SK-N-SH treated with all-trans-retinoic acid at 6 μM for 48 hours (cell line): ENCODE results near the gene ACSL5.

Source experiments
- ATAC-seq: fragments of 200-7000 bp; cut with Tn5 transposase; 3 replicates; pipeline ENCODE4 v1.9.1; 2020; ENCODE audit warnings: mild to moderate bottlenecking, moderate library complexity
- ARNTL ChIP-seq: fragments of 450-650 bp; formaldehyde crosslinking; IDR thresholded peaks from 2 replicates; pipeline ENCODE4 v1.5.0; 2020; ENCODE audit warnings: low read depth, mild to moderate bottlenecking, moderate library complexity, borderline replicate concordance
- BACH2 ChIP-seq: fragments of 250-450 bp; sonication (Bioruptor Pico); IDR thresholded peaks from 2 replicates; pipeline ENCODE4 v1.9.0; 2021; ENCODE audit warnings: mild to moderate bottlenecking, borderline replicate concordance
- CSDC2 ChIP-seq: fragments of 250-450 bp; sonication (Bioruptor Pico); IDR thresholded peaks from 2 replicates; pipeline ENCODE4 v1.5.0; 2020; ENCODE audit warnings: mild to moderate bottlenecking, moderate library complexity
- ESRRG ChIP-seq: fragments of 250-450 bp; sonication (Bioruptor Pico); IDR thresholded peaks from 2 replicates; pipeline ENCODE4 v1.6.1; 2021; ENCODE audit warnings: mild to moderate bottlenecking
- GLIS3 ChIP-seq: fragments of 250-450 bp; sonication (Bioruptor Pico); IDR thresholded peaks from 2 replicates; pipeline ENCODE4 v1.5.0; 2020; ENCODE audit warnings: mild to moderate bottlenecking, moderate library complexity
- ISL1 ChIP-seq: fragments of 250-450 bp; sonication (Bioruptor Pico); IDR thresholded peaks from 2 replicates; pipeline ENCODE4 v2.1.2; 2022; ENCODE audit warnings: mild to moderate bottlenecking, moderate library complexity
- OSR1 ChIP-seq: fragments of 250-450 bp; sonication (Bioruptor Pico); IDR thresholded peaks from 2 replicates; pipeline ENCODE4 v1.8.0; 2022; ENCODE audit warnings: moderate library complexity, mild to moderate bottlenecking, inconsistent platforms
- PPARA ChIP-seq: fragments of 250-450 bp; sonication (Bioruptor Pico); IDR thresholded peaks from 2 replicates; pipeline ENCODE4 v1.5.0; 2020; ENCODE audit warnings: mild to moderate bottlenecking, borderline replicate concordance
- RARB ChIP-seq: fragments of 250-450 bp; sonication (Bioruptor Pico); IDR thresholded peaks from 2 replicates; pipeline ENCODE4 v1.8.0; 2021; ENCODE audit warnings: mild to moderate bottlenecking, moderate library complexity
- SNAI2 ChIP-seq: fragments of 250-450 bp; sonication (Bioruptor Pico); IDR thresholded peaks from 2 replicates; pipeline ENCODE4 v1.5.0; 2020; ENCODE audit warnings: mild to moderate bottlenecking, moderate library complexity
- TCF4 ChIP-seq: fragments of 250-450 bp; sonication (Bioruptor Pico); IDR thresholded peaks from 2 replicates; pipeline ENCODE4 v1.8.0; 2021; ENCODE audit warnings: mild to moderate bottlenecking, moderate library complexity, borderline replicate concordance
- TOX ChIP-seq: fragments of 250-450 bp; sonication (Bioruptor Pico); IDR thresholded peaks from 2 replicates; pipeline ENCODE4 v1.8.0; 2021; ENCODE audit warnings: mild to moderate bottlenecking, moderate library complexity, borderline replicate concordance
- ZC3H10 ChIP-seq: fragments of 250-450 bp; sonication (Bioruptor Pico); IDR thresholded peaks from 2 replicates; pipeline ENCODE4 v1.5.1; 2021; ENCODE audit warnings: mild to moderate bottlenecking, moderate library complexity
- ZFP3 ChIP-seq: fragments of 250-450 bp; sonication (Bioruptor Pico); IDR thresholded peaks from 2 replicates; pipeline ENCODE4 v1.5.0; 2020; ENCODE audit warnings: mild to moderate bottlenecking, moderate library complexity
- ZFP30 ChIP-seq: fragments of 450-650 bp; formaldehyde crosslinking; IDR thresholded peaks from 2 replicates; pipeline ENCODE4 v1.5.0; 2022; ENCODE audit warnings: mild to moderate bottlenecking, moderate library complexity
- ZNF565 ChIP-seq: fragments of 450-650 bp; formaldehyde crosslinking; conservative IDR thresholded peaks from 2 replicates; pipeline ENCODE4 v1.5.0; 2020; ENCODE audit warnings: low read depth, mild to moderate bottlenecking, moderate library complexity
- ZNF70 ChIP-seq: fragments of 450-650 bp; formaldehyde crosslinking; IDR thresholded peaks from 2 replicates; pipeline ENCODE4 v1.5.0; 2020; ENCODE audit warnings: mild to moderate bottlenecking, moderate library complexity
- ZNF8 ChIP-seq: fragments of 450-650 bp; formaldehyde crosslinking; IDR thresholded peaks from 2 replicates; pipeline ENCODE4 v1.5.0; 2020; ENCODE audit warnings: mild to moderate bottlenecking, moderate library complexity
- TF ChIP-seq, protein P1 (sequence below): fragments of 250-450 bp; sonication (Bioruptor Pico); IDR thresholded peaks from 2 replicates; pipeline ENCODE4 v1.8.0; 2021; ENCODE audit warnings: low read depth, mild to moderate bottlenecking, moderate library complexity, borderline replicate concordance
- TF ChIP-seq, protein P2 (sequence below): fragments of 250-450 bp; sonication (Bioruptor Pico); IDR thresholded peaks from 2 replicates; pipeline ENCODE4 v1.5.0; 2020; ENCODE audit warnings: mild to moderate bottlenecking, moderate library complexity
- TF ChIP-seq, protein P3 (sequence below): fragments of 250-450 bp; sonication (Bioruptor Pico); IDR thresholded peaks from 2 replicates; pipeline ENCODE4 v1.5.1; 2021; ENCODE audit warnings: mild to moderate bottlenecking, moderate library complexity
- TF ChIP-seq, protein P4 (sequence below): fragments of 250-450 bp; sonication (Bioruptor Pico); IDR thresholded peaks from 2 replicates; pipeline ENCODE4 v1.8.0; 2020; ENCODE audit warnings: mild to moderate bottlenecking, moderate library complexity, borderline replicate concordance

ACSL5 gene

DNA sequence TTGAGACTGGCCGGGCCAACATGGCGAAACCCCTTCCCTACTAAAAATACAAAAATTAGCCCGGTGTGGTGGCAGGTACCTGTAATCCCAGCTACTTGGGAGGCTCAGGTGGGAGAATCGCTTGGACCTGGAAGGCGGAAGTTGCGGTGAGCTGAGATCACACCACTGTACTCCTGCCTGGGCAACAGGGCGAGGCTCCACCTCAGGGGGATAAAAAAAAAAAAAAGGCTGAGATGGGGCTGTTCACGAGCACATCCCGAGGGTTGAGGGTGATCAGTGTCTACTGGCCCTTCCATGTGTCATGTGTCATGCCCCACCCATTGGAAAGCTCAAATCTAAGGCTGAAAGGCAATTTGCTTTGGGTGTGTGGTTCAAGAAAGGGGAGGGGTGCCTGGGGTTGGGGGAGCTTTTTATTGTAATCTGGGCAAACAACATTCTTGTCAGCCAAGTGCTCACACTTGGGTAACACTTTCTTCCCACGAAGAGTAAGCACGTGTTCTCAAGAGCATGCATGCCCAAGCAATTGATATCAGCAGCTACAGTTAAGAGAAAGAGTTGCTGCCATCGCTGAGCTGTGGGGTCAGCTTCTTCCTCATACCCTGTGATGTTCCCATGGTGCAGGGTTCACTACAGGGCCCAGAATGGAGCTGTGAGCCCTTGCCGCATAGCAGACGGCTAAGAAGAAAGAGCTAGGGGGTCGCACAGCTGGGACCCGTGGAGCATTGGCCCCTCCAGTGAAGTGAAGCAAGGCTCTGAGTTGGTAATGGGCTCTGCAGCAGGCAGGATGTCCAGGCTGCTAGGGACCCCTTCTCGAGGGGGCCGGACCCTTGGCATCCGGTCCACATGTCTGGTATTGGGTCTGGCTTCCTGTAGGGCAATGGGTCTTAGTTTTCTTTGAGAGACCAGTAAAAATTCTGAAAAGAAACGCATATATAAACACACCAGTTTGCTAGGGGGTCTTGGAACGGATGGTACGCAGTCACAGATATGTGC is 9.9 kb upstream of the ACSL5 start:
- no peak for ATAC-seq
- no peak for TF ChIP-seq RARB (CRISPR knock-in tag)
- TF ChIP-seq ZNF565 = no peak
- TF ChIP-seq, protein P1, sequence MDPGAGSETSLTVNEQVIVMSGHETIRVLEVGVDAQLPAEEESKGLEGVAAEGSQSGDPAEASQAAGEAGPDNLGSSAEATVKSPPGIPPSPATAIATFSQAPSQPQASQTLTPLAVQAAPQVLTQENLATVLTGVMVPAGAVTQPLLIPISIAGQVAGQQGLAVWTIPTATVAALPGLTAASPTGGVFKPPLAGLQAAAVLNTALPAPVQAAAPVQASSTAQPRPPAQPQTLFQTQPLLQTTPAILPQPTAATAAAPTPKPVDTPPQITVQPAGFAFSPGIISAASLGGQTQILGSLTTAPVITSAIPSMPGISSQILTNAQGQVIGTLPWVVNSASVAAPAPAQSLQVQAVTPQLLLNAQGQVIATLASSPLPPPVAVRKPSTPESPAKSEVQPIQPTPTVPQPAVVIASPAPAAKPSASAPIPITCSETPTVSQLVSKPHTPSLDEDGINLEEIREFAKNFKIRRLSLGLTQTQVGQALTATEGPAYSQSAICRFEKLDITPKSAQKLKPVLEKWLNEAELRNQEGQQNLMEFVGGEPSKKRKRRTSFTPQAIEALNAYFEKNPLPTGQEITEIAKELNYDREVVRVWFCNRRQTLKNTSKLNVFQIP (CRISPR knock-in tag) = no peak
- TF ChIP-seq, protein P2, sequence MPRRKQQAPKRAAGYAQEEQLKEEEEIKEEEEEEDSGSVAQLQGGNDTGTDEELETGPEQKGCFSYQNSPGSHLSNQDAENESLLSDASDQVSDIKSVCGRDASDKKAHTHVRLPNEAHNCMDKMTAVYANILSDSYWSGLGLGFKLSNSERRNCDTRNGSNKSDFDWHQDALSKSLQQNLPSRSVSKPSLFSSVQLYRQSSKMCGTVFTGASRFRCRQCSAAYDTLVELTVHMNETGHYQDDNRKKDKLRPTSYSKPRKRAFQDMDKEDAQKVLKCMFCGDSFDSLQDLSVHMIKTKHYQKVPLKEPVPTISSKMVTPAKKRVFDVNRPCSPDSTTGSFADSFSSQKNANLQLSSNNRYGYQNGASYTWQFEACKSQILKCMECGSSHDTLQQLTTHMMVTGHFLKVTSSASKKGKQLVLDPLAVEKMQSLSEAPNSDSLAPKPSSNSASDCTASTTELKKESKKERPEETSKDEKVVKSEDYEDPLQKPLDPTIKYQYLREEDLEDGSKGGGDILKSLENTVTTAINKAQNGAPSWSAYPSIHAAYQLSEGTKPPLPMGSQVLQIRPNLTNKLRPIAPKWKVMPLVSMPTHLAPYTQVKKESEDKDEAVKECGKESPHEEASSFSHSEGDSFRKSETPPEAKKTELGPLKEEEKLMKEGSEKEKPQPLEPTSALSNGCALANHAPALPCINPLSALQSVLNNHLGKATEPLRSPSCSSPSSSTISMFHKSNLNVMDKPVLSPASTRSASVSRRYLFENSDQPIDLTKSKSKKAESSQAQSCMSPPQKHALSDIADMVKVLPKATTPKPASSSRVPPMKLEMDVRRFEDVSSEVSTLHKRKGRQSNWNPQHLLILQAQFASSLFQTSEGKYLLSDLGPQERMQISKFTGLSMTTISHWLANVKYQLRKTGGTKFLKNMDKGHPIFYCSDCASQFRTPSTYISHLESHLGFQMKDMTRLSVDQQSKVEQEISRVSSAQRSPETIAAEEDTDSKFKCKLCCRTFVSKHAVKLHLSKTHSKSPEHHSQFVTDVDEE (CRISPR knock-in tag) = no peak
- TF ChIP-seq PPARA (CRISPR knock-in tag) = no peak
- TF ChIP-seq CSDC2 = no peak
- TF ChIP-seq, protein P3, sequence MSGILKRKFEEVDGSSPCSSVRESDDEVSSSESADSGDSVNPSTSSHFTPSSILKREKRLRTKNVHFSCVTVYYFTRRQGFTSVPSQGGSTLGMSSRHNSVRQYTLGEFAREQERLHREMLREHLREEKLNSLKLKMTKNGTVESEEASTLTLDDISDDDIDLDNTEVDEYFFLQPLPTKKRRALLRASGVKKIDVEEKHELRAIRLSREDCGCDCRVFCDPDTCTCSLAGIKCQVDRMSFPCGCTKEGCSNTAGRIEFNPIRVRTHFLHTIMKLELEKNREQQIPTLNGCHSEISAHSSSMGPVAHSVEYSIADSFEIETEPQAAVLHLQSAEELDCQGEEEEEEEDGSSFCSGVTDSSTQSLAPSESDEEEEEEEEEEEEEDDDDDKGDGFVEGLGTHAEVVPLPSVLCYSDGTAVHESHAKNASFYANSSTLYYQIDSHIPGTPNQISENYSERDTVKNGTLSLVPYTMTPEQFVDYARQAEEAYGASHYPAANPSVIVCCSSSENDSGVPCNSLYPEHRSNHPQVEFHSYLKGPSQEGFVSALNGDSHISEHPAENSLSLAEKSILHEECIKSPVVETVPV (CRISPR knock-in tag) = no peak
- no peak for TF ChIP-seq GLIS3 (CRISPR knock-in tag)
- no peak for TF ChIP-seq TCF4 (CRISPR knock-in tag)
- no peak for TF ChIP-seq BACH2
- TF ChIP-seq ZC3H10 (CRISPR knock-in tag) = no peak
- no peak for TF ChIP-seq ISL1 (CRISPR knock-in tag)
- TF ChIP-seq ZNF70 (CRISPR knock-in tag) = no peak

DNA sequence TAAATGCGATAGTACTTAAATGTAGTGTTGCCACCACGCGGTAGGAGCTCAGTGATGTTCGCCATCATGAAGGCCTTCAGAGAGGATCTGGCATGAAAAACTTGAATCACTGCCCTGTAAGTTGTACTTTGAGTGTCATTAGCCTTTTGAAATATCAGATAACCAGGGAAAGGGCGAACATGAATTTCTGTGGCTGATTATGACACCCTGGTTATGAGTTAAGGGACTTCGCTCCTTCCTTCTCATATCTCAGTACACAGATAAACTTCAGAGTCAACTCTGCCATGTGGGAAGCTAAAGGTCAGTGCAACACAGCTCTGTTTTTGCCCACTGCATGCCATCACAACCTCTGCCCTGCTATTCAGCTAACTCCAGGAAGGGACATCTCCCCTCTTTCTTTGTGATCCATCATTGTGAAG is 8.9 kb upstream of the ACSL5 start:
- no peak for TF ChIP-seq ARNTL (CRISPR knock-in tag)
- TF ChIP-seq CSDC2 = no peak
- no peak for TF ChIP-seq ZNF565
- TF ChIP-seq BACH2 = no peak
- TF ChIP-seq OSR1 (CRISPR knock-in tag) = no peak
- no peak for ATAC-seq

DNA sequence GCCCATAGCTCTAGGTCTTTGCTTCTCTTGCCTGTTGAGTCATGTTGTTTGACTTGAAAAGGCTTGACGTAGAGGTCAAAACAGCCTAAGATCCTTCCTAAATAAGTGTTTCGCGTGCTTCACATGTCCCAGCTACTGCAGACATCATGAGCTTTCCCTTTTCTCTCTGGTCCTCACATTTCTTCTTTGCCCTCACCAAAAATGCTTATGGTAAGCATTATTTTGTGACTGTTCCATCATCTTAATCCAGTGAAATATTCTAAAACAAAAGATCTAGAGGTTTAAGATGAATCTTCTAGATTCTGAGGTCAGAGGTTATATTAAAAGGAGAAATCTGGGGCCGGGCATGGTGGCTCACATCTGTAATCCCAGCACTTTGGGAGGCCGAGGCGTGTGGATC is 8.5 kb upstream of the ACSL5 start:
- TF ChIP-seq ZNF565 (no peak), ZNF8 (CRISPR knock-in tag) (no peak), ARNTL (CRISPR knock-in tag) (no peak), RARB (CRISPR knock-in tag) (no peak)

DNA sequence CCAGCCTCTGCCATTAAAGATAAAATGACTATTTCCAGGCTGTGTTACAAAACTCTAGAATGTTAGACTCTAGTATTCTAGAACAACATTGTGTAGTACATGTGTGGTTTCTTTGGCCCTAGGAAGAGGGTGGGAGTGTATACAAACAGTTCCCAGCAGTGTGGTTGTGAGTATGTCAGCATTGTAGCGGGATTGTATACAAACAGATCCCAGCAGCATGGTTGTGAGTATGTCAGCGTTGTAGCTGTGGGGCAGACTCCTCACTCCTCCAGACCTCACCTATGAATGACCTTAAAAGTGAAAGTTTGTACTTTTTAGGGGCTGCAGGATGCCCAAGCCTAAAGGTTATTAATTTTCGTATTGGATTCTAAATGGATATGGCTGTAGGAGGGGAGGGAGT is 6.9 kb upstream of the ACSL5 start:
- ATAC-seq = no peak
- no peak for TF ChIP-seq SNAI2
- TF ChIP-seq ISL1 (CRISPR knock-in tag) = no peak
- TF ChIP-seq TCF4 (CRISPR knock-in tag) = no peak
- no peak for TF ChIP-seq PPARA (CRISPR knock-in tag)
- TF ChIP-seq ESRRG (CRISPR knock-in tag) = no peak
- no peak for TF ChIP-seq ZFP3
- TF ChIP-seq TOX (CRISPR knock-in tag) = no peak
- no peak for TF ChIP-seq ZNF8 (CRISPR knock-in tag)
- no peak for TF ChIP-seq BACH2
- no peak for TF ChIP-seq ARNTL (CRISPR knock-in tag)
- TF ChIP-seq OSR1 (CRISPR knock-in tag) = no peak
- TF ChIP-seq, protein P3 (CRISPR knock-in tag) = no peak
- TF ChIP-seq, protein P2 (CRISPR knock-in tag) = no peak
- no peak for TF ChIP-seq GLIS3 (CRISPR knock-in tag)
- TF ChIP-seq ZFP30 (CRISPR knock-in tag) = no peak
- TF ChIP-seq, protein P4, sequence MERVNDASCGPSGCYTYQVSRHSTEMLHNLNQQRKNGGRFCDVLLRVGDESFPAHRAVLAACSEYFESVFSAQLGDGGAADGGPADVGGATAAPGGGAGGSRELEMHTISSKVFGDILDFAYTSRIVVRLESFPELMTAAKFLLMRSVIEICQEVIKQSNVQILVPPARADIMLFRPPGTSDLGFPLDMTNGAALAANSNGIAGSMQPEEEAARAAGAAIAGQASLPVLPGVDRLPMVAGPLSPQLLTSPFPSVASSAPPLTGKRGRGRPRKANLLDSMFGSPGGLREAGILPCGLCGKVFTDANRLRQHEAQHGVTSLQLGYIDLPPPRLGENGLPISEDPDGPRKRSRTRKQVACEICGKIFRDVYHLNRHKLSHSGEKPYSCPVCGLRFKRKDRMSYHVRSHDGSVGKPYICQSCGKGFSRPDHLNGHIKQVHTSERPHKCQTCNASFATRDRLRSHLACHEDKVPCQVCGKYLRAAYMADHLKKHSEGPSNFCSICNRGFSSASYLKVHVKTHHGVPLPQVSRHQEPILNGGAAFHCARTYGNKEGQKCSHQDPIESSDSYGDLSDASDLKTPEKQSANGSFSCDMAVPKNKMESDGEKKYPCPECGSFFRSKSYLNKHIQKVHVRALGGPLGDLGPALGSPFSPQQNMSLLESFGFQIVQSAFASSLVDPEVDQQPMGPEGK (CRISPR knock-in tag) = no peak

More for the DNA sequence above, 8.5 kb upstream of the ACSL5 start:
- no peak for ATAC-seq
